ENCODE data around the gene IZUMO2. TPM values are rescaled to one million over a fixed set of nuclear protein-coding genes. Genes with fewer than 3 reads are reported as not detected.

IZUMO2 gene
- polyA plus RNA-seq, 1 donor (not counting 4 experiments of a cell fraction or from before 2014, with no cell fraction given): not detected

- no peaks in the 10 kb centered on the region for H3K27me3 ChIP-seq (ENCODE audit: control insufficient read depth, extremely low read depth, insufficient read depth, low read length)
- no peak overlapping the region for H3K27ac ChIP-seq (ENCODE audit: control insufficient read depth, insufficient read depth, low read length)
- H3K79me2 ChIP-seq (ENCODE audit: control insufficient read depth, insufficient read depth, low read length): no peaks in the 10 kb centered on the region
- H3K4me1 ChIP-seq (ENCODE audit: control insufficient read depth, extremely low read depth, insufficient read depth, low read length): no peaks in the 10 kb centered on the region
- TF ChIP-seq EZH2 (IDR thresholded peaks at IDR 0.05; ENCODE audit: low read length) (no peak), CTCF (optimal IDR thresholded peaks at IDR 0.05 in 1 of 3, IDR thresholded peaks at IDR 0.05 in 1 of 3, conservative IDR thresholded peaks at IDR 0.05 in 1 of 3; ENCODE audit: extremely low read depth in 1 of 3, insufficient read depth in 2 of 3, low read length in 3 of 3) (no peak)
- dilution Hi-C loops (cut with MboI; ENCODE audit: extremely low pct_ligation_motif_present, low sequenced_read_pairs): no loop called here
- H3K4me3 ChIP-seq (ENCODE audit: control insufficient read depth in 2 of 3, extremely low read depth in 1 of 3, insufficient read depth in 2 of 3, low read depth in 1 of 3, low read length in 3 of 3): no peak overlapping the region
- no peak overlapping the region for H2AFZ ChIP-seq (ENCODE audit: control insufficient read depth, low read length)
- no peaks in the 10 kb centered on the region for H3K9me1 ChIP-seq (ENCODE audit: control insufficient read depth, extremely low read depth, insufficient read depth, low read length)
- no peak overlapping the region for H3K4me2 ChIP-seq (ENCODE audit: control insufficient read depth, extremely low read depth, insufficient read depth, low read depth, low read length)
- no peaks in the 10 kb centered on the region for H4K20me1 ChIP-seq (ENCODE audit: control insufficient read depth, extremely low read depth, insufficient read depth, low read length)
- no peak for FAIRE-seq
- H3K9me3 ChIP-seq (ENCODE audit: control insufficient read depth, low read depth, low read length): peaks cover 3% of the 10 kb centered on the region
- no peak overlapping the region for H3K9ac ChIP-seq (ENCODE audit: control insufficient read depth, extremely low read depth, insufficient read depth, low read length)
- H3K36me3 ChIP-seq (ENCODE audit: control insufficient read depth in 2 of 2, extremely low read depth in 1 of 2, insufficient read depth in 2 of 2, low read length in 2 of 2): no peaks in the 10 kb centered on the region
- DNase-seq (ENCODE audit: low read depth, low spot score): no peak
Observed at GRCh38 chr19:50178320-50178719, 15.2 kb upstream of the IZUMO2 start.

- dilution Hi-C loops (cut with MboI; ENCODE audit: extremely low pct_ligation_motif_present, low sequenced_read_pairs): no loop called here
- no peak overlapping the region for H3K4me2 ChIP-seq (ENCODE audit: control insufficient read depth, extremely low read depth, insufficient read depth, low read depth, low read length)
- H3K9me3 ChIP-seq (ENCODE audit: control insufficient read depth, low read depth, low read length): peaks cover 3% of the 10 kb centered on the region
- H3K4me3 ChIP-seq (ENCODE audit: control insufficient read depth in 2 of 3, extremely low read depth in 1 of 3, insufficient read depth in 2 of 3, low read depth in 1 of 3, low read length in 3 of 3): no peak overlapping the region
- H3K36me3 ChIP-seq (ENCODE audit: control insufficient read depth in 2 of 2, extremely low read depth in 1 of 2, insufficient read depth in 2 of 2, low read length in 2 of 2): no peaks in the 10 kb centered on the region
- no peaks in the 10 kb centered on the region for H4K20me1 ChIP-seq (ENCODE audit: control insufficient read depth, extremely low read depth, insufficient read depth, low read length)
- H3K27ac ChIP-seq (ENCODE audit: control insufficient read depth, insufficient read depth, low read length): no peak overlapping the region
- H3K9me1 ChIP-seq (ENCODE audit: control insufficient read depth, extremely low read depth, insufficient read depth, low read length): no peaks in the 10 kb centered on the region
- no peaks in the 10 kb centered on the region for H3K79me2 ChIP-seq (ENCODE audit: control insufficient read depth, insufficient read depth, low read length)
- FAIRE-seq (no peak), DNase-seq (ENCODE audit: low read depth, low spot score) (no peak)
- H3K27me3 ChIP-seq (ENCODE audit: control insufficient read depth, extremely low read depth, insufficient read depth, low read length): no peaks in the 10 kb centered on the region
- TF ChIP-seq CTCF (optimal IDR thresholded peaks at IDR 0.05 in 1 of 3, IDR thresholded peaks at IDR 0.05 in 1 of 3, conservative IDR thresholded peaks at IDR 0.05 in 1 of 3; ENCODE audit: extremely low read depth in 1 of 3, insufficient read depth in 2 of 3, low read length in 3 of 3) (no peak), EZH2 (IDR thresholded peaks at IDR 0.05; ENCODE audit: low read length) (no peak)
- H2AFZ ChIP-seq (ENCODE audit: control insufficient read depth, low read length): no peak overlapping the region
- H3K4me1 ChIP-seq (ENCODE audit: control insufficient read depth, extremely low read depth, insufficient read depth, low read length): no peaks in the 10 kb centered on the region
- no peak overlapping the region for H3K9ac ChIP-seq (ENCODE audit: control insufficient read depth, extremely low read depth, insufficient read depth, low read length)
Observed at GRCh38 chr19:50176775-50177174, 13.7 kb upstream of the IZUMO2 start.

Measured in keratinocyte (primary cell).